GM19023 (cell line): ENCODE results near the gene AVEN.
"Not testable (repeated sequence)": the region's sequence is repeated elsewhere in the genome, so short reads cannot be mapped to it uniquely, and the experiment has no call there.

ENCODE experiments used
- ATAC-seq: cut with Tn5 transposase; IDR thresholded peaks from one replicate; pipeline ENCODE4 v1.9.1; 2021; ENCODE audit warnings: mild to moderate bottlenecking, moderate library complexity; ENCODE audit not compliant: unreplicated experiment

Gene AVEN

GRCh38 chr15:33857726-33858125 lies 181.3 kb downstream of the AVEN start:
- no peak for ATAC-seq

DNA sequence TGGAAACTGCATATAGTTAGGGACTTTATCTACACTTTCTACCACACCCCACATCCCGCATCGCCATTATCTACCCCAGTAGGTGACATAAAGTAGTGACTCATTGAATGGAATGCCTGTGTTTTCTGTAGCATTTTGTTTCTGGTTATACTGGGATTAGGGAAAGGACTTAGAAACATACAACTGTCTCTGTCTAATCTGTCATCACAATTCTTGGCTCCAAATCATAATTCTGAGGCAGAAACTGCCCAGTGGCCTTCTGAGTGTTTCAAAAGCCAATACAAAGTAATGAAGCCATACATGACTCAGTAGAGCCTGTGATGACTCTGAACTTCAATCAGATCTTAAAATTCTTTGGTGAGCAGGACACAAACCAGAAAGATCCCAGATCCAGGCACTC lies 186.4 kb downstream of the AVEN start:
- ATAC-seq: no peak

- ATAC-seq: no peak
These were observed 186.9 kb downstream of the AVEN start for GRCh38 chr15:33852094-33852493.

GRCh38 chr15:33851079-33851478 lies 187.9 kb downstream of the AVEN start:
- ATAC-seq: no peak

- no peak for ATAC-seq
These were observed 191.0 kb downstream of the AVEN start for GRCh38 chr15:33848011-33848410.

GRCh38 chr15:33846862-33847261 lies 192.1 kb downstream of the AVEN start:
- no peak for ATAC-seq

DNA sequence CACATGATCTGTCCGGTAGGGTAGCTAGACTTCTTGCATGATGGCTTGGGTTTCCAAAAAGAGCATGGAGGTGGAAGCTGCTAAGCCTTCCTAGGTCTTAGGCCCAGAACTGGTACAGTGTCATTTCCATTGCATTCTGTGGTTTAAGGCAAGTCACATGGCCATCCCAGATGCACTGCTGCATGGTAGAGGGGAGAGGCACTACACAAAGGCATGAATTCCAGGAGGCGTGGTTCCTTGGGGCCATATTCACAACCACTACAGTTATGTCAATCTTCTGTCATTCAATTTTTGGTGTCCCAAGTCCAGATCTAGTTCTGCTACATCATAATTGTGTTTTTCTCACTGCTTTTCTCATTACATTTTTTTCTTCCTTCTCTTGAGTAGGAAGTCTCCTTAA lies 192.9 kb downstream of the AVEN start:
- no peak for ATAC-seq

GRCh38 chr15:33844597-33844996 lies 194.4 kb downstream of the AVEN start:
- ATAC-seq: no peak

DNA sequence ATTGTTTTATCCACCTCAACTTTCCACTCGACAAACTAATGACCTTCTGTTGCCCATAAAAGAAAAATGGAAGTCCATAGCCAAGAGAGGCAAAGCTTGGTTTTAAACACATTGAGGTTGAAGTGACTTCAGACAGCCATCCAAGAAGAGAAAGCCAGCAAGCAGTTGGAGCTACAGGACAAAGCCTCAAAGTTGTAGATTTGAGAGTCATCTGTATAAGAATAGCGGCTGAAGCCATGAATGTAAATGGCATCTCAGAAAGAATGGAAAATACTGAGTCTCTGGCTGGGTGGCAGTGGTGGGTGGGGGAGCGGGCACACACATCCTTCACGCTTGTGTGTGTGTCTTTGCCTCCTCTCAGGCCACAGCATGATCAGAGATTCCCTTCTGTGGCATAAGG lies 194.8 kb downstream of the AVEN start:
- no peak for ATAC-seq

GRCh38 chr15:33840615-33841014 lies 198.4 kb downstream of the AVEN start:
- ATAC-seq: no peak

GRCh38 chr15:33839540-33839939 lies 199.5 kb downstream of the AVEN start:
- no peak for ATAC-seq

DNA sequence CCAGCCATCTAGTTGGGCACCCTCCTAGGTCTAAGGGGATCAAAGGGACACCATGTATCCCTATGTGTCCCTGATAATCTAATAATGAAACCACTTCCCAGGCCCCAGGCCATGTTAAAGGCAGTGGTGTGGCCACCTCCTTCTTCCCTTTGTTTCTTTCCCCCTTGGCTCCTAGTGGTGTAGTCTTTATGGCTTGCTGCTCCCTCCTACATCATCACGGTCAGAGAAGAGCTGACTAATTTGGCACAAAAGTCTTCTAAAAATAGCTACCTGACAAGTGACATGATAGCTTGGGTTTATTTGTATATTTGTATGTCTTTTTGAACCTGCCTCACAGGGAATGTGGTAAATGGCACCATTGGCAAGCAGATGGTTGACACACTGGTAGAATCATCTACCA lies 201.7 kb downstream of the AVEN start:
- ATAC-seq: no peak

- ATAC-seq: no peak
These were observed 203.9 kb downstream of the AVEN start for GRCh38 chr15:33834892-33835743.

GRCh38 chr15:33831646-33832045 lies 207.4 kb downstream of the AVEN start:
- no peak for ATAC-seq

- no peak for ATAC-seq
These were observed 208.7 kb downstream of the AVEN start for GRCh38 chr15:33830351-33830750.

- no peak for ATAC-seq
These were observed 212.8 kb downstream of the AVEN start for GRCh38 chr15:33826201-33826600.

DNA sequence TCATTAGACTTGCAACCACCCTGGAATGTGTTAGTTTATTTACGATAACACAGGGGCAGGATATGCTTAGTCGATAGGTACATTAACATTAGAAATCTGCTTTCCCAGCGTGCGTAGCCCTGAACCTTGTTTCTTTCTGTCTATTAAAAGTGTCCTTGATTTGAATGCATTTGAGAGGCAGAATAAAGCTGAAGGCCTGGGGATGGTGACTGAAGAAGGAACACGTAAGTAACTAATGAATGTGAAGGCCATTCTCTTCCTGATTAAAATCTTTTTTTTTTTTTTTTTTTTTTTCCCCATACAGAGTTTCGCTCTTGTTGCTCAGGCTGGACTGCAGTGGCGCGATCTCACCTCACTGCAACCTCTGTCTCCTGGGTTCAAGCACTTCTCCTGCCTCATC lies 213.6 kb downstream of the AVEN start:
- ATAC-seq: no peak

DNA sequence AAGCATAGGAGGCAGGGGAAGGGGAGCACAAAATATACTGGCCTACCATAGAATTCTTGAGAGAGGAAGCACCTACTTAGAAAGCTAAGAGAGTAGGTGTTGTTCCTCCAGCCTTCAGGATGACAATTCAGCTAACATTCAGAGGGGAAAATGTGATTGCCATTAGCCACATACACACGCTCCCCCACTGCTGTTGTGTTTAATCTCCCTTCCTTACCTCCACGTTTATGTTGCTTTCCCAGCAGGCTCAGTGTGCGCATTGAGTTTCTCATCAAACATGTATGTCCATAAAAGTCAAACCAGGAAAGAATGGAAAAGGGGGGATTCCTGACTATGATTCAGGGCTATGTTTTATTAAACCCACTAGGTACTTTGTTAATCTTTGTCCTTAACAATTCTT lies 215.9 kb downstream of the AVEN start:
- no peak for ATAC-seq

GRCh38 chr15:33822479-33822878 lies 216.5 kb downstream of the AVEN start:
- ATAC-seq: no peak

DNA sequence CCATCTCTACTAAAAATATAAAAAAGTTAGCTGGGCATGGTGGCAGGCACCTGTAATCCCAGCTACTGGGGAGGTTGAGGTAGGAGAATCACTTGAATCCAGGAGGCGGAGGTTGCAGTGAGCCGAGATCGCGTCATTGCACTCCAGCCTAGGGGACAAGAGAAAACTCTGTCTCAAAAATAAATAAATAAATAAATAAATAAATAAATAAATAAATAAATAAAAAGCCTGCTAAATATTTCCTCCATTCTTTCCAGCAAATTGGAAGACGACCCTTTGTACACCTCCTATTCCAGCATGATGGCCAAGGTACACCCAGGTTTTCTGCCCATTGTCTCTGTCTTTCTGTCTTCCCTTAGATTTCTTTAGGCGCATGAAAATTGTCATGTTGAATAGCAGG lies 219.5 kb downstream of the AVEN start:
- not testable (repeated sequence) for ATAC-seq
